ENCODE results near the gene HSF4. TPM values are rescaled to one million over a fixed set of nuclear protein-coding genes. Genes with fewer than 3 reads are reported as not detected.

Gene HSF4
- total and polyA plus RNA-seq, 2 of the 4 experiments (the other 2 are of a cell fraction) = 0.54 to 7.5 TPM

GRCh38 chr16:67156143-67156844 is 8.3 kb upstream of the HSF4 start:
- in situ Hi-C loops (cut with MboI; ENCODE audit: low sequenced_read_pairs) = loop anchor here (5.0 kb wide), 1 partner anchor 194 kb away; the partner anchor contains the start of gene CES3
- intact Hi-C loops (cut with micrococcal nuclease) = loop anchor here (10.0 kb wide), 1 partner anchor 261 kb away; no protein-coding TSS in a partner anchor
- Histone ChIP-seq H3K4me2 (ENCODE audit: low read depth, low read length) (no peak overlapping the region), H2AK5ac (ENCODE audit: low read depth, low read length) (0 out of 2 replicates have a peak overlapping the region, but pooled peaks have one; percentile 6), H3K9me3 (ENCODE audit: control insufficient read depth, insufficient read depth, low read length) (no peaks in the 10 kb centered on the region), H3K4me1 (ENCODE audit: control insufficient read depth, insufficient read depth, low read length) (peaks cover 5% of the 10 kb centered on the region; the same call in 1 of the 2 replicates), H4K20me1 (ENCODE audit: insufficient read depth, low read length) (peaks cover 30% of the 10 kb centered on the region), H3K27ac (ENCODE audit: insufficient read depth, low read length) (no peak overlapping the region), H2BK120ac (ENCODE audit: low read depth, low read length) (no peak overlapping the region), H2BK5ac (ENCODE audit: low read depth, low read length, poor library complexity, severe bottlenecking) (no peak overlapping the region), H3K56ac (ENCODE audit: extremely low read depth, insufficient read depth, low read length) (no peak overlapping the region), H4K91ac (ENCODE audit: insufficient read depth, low read depth, low read length) (no peak overlapping the region), H3K27me3 (ENCODE audit: control insufficient read depth, insufficient read depth, low read length) (no peaks in the 10 kb centered on the region), H2AK9ac (replicated peaks; ENCODE audit: low read depth, low read length, poor library complexity) (peak overlapping the region; percentile 61), H3K18ac (ENCODE audit: low read depth, low read length) (no peak overlapping the region), H4K5ac (ENCODE audit: low read depth, low read length) (no peak overlapping the region), H2BK20ac (ENCODE audit: low read depth, low read length) (no peak overlapping the region), H3K9me1 (ENCODE audit: insufficient read depth, low read length) (peaks cover 2% of the 10 kb centered on the region; the same call in 1 of the 2 replicates), H3K36me3 (ENCODE audit: control insufficient read depth, insufficient read depth, low read length) (no peaks in the 10 kb centered on the region), H3K23ac (ENCODE audit: low read depth, low read length) (no peak overlapping the region), H2BK15ac (ENCODE audit: low read depth, low read length) (no peak overlapping the region), H2AFZ (replicated peaks; ENCODE audit: low read length, poor library complexity) (no peak overlapping the region), H3K4ac (ENCODE audit: low read depth, low read length) (no peak overlapping the region), H4K8ac (ENCODE audit: low read depth in 2 of 2, low read length in 2 of 2) (no peak overlapping the region), H3K9ac (ENCODE audit: low read depth, low read length) (no peak overlapping the region), H3K79me1 (ENCODE audit: low read depth in 1 of 2, low read length in 2 of 2) (peaks cover 10 to 20% of the 10 kb centered on the region in 2 experiments; a peak in 2 of 4 replicates), H3K14ac (replicated peaks; ENCODE audit: low read depth, low read length) (no peak overlapping the region), H3K4me3 (ENCODE audit: insufficient read depth, low read depth, low read length) (no peak overlapping the region)
- BruUV-seq (replicated peaks) = no TSS peak
- dilution Hi-C loops (cut with HindIII; ENCODE audit: low sequenced_read_pairs, unreplicated experiment) = no loop called here
- 58% methylated on average over 9 of the region's 15 CpGs; no CpG with 5 or more reads in 1 of the 2 experiments for WGBS, 2 experiments (ENCODE audit: extremely low coverage in 2 of 2, insufficient read length in 1 of 2)
- ATAC-seq (ENCODE audit: low read depth) (no peak), DNase-seq (no peak)
- ChIA-PET CTCF (interaction anchor here (1.2 to 1.3 kb wide), 4 partner anchors 8 to 195 kb away, joined by 3 to 9 read pairs (median 4); partner anchors contain the start of genes CES3 and HSF4), POLR2A (ENCODE audit: unreplicated experiment) (no interaction called here)
- TF ChIP-seq CHD1 (IDR thresholded peaks at IDR 0.05; ENCODE audit: low read depth, low read length) (no peak), USF2 (IDR thresholded peaks at IDR 0.05; ENCODE audit: low read depth, low read length) (no peak), CTCF (conservative IDR thresholded peaks at IDR 0.05; ENCODE audit: low read depth, low read length) (no peak), FOS (IDR thresholded peaks at IDR 0.05; ENCODE audit: low read depth, low read length) (no peak), CEBPB (IDR thresholded peaks at IDR 0.05; ENCODE audit: low read depth, low read length) (no peak), RCOR1 (IDR thresholded peaks at IDR 0.05; ENCODE audit: insufficient replicate concordance, low read length) (no peak), POLR2A (IDR thresholded peaks at IDR 0.05; ENCODE audit: low read depth, low read length) (no peak), MAFK (IDR thresholded peaks at IDR 0.05; ENCODE audit: low read depth, low read length) (no peak), RFX5 (IDR thresholded peaks at IDR 0.05; ENCODE audit: low read depth, low read length) (no peak)
